ENCODE data around the gene IQCC.
"Not testable (repeated sequence)": the region's sequence is repeated elsewhere in the genome, so short reads cannot be mapped to it uniquely, and the experiment has no call there.

IQCC gene

GRCh38 chr1:32205401-32206370 is at the start of gene IQCC:
Gene IQCC (plus strand): TSS chr1:32205671. CDS start chr1:32205682, 11 bp downstream.
- DNase-seq: peak; percentile 83 to 90

- DNase-seq: no peak
Measured at GRCh38 chr1:32159189-32159588, 46.3 kb upstream of the IQCC start.

GRCh38 chr1:32163405-32163804 is 42.1 kb upstream of the IQCC start:
- DNase-seq: no peak

GRCh38 chr1:32165633-32166032 is 39.8 kb upstream of the IQCC start:
- not testable (repeated sequence) for DNase-seq

GRCh38 chr1:32170991-32171390 is 34.5 kb upstream of the IQCC start:
- DNase-seq: no peak

GRCh38 chr1:32172621-32173245 is 32.7 kb upstream of the IQCC start:
- no peak for DNase-seq

- no peak for DNase-seq
Measured at GRCh38 chr1:32178380-32179192, 26.9 kb upstream of the IQCC start.

GRCh38 chr1:32179193-32179442 is 26.4 kb upstream of the IQCC start:
- DNase-seq: no peak

GRCh38 chr1:32179443-32180185 is 25.9 kb upstream of the IQCC start, which contains the start of gene TXLNA:
Gene TXLNA (plus strand): TSS chr1:32179675. CDS start chr1:32180346, 671 bp downstream.
- DNase-seq: peak; percentile 71 to 87

GRCh38 chr1:32180186-32181060 is 25.0 kb upstream of the IQCC start:
- peak; percentile 2 to 21 for DNase-seq

- no peak for DNase-seq
Measured at GRCh38 chr1:32181065-32181464, 24.4 kb upstream of the IQCC start.

GRCh38 chr1:32181563-32181962 is 23.9 kb upstream of the IQCC start:
- no peak for DNase-seq

- DNase-seq: no peak
Measured at GRCh38 chr1:32182060-32182459, 23.4 kb upstream of the IQCC start.

- DNase-seq: no peak
Measured at GRCh38 chr1:32184650-32185049, 20.8 kb upstream of the IQCC start.

GRCh38 chr1:32186077-32186476 is 19.4 kb upstream of the IQCC start:
- no peak for DNase-seq

GRCh38 chr1:32186491-32186890 is 19.0 kb upstream of the IQCC start:
- no peak for DNase-seq

GRCh38 chr1:32187850-32188249 is 17.6 kb upstream of the IQCC start:
- DNase-seq: no peak

GRCh38 chr1:32192220-32192948 is 13.1 kb upstream of the IQCC start:
- DNase-seq: no peak

GRCh38 chr1:32194984-32195383 is 10.5 kb upstream of the IQCC start:
- DNase-seq: no peak

GRCh38 chr1:32195531-32195930 is 9.9 kb upstream of the IQCC start:
- DNase-seq: no peak
